Measurements from ENCODE around the gene ETV6.

Gene ETV6

GRCh38 chr12:11741434-11742092 is 92.1 kb downstream of the ETV6 start:
- DNase-seq, result no peak

- DNase-seq, result peak; percentile 16
Observed at GRCh38 chr12:11743423-11744409, 94.2 kb downstream of the ETV6 start.

- no peak for DNase-seq
Observed at GRCh38 chr12:11744410-11744801, 94.9 kb downstream of the ETV6 start.

GRCh38 chr12:11745113-11745512 is 95.6 kb downstream of the ETV6 start:
- DNase-seq, result no peak

- no peak for DNase-seq
Observed at GRCh38 chr12:11746024-11746771, 96.7 kb downstream of the ETV6 start.

- no peak for DNase-seq
Observed at GRCh38 chr12:11746940-11747716, 97.7 kb downstream of the ETV6 start.

GRCh38 chr12:11747969-11748368 is 98.5 kb downstream of the ETV6 start:
- DNase-seq, result no peak

GRCh38 chr12:11748903-11749302 is 99.4 kb downstream of the ETV6 start:
- no peak for DNase-seq

- no peak for DNase-seq
Observed at GRCh38 chr12:11749943-11750690, 100.6 kb downstream of the ETV6 start.

- no peak for DNase-seq
Observed at GRCh38 chr12:11752403-11753149, 103.1 kb downstream of the ETV6 start.

- DNase-seq, result no peak
Observed at GRCh38 chr12:11753150-11753499, 103.7 kb downstream of the ETV6 start.

GRCh38 chr12:11753826-11754225 is 104.4 kb downstream of the ETV6 start:
- no peak for DNase-seq

GRCh38 chr12:11754256-11754655 is 104.8 kb downstream of the ETV6 start:
- no peak for DNase-seq

- no peak for DNase-seq
Observed at GRCh38 chr12:11755302-11755930, 105.9 kb downstream of the ETV6 start.

- no peak for DNase-seq
Observed at GRCh38 chr12:11756022-11756421, 106.5 kb downstream of the ETV6 start.

- DNase-seq, result no peak
Observed at GRCh38 chr12:11756523-11756922, 107.0 kb downstream of the ETV6 start.

- DNase-seq, result no peak
Observed at GRCh38 chr12:11757095-11757494, 107.6 kb downstream of the ETV6 start.

GRCh38 chr12:11757531-11757930 is 108.1 kb downstream of the ETV6 start:
- no peak for DNase-seq

GRCh38 chr12:11758087-11758486 is 108.6 kb downstream of the ETV6 start:
- no peak for DNase-seq
